HG03457 (cell line): ENCODE measurements around the gene MUC6.

ENCODE experiments used
- ATAC-seq: cut with Tn5 transposase; IDR thresholded peaks from one replicate; pipeline ENCODE4 v1.9.1; 2021; ENCODE audit warnings: moderate number of reproducible peaks; ENCODE audit not compliant: unreplicated experiment

Gene MUC6

GRCh38 chr11:1036303-1036923 lies at the start of gene MUC6:
Gene MUC6 (minus strand): TSS chr11:1036718. CDS start chr11:1036655, 63 bp downstream.
- no peak for ATAC-seq

- no peak for ATAC-seq
Measured at GRCh38 chr11:1085440-1086170, 49.1 kb upstream of the MUC6 start.

- ATAC-seq = no peak
Measured at GRCh38 chr11:1084561-1085439, 48.3 kb upstream of the MUC6 start.

- ATAC-seq = no peak
Measured at GRCh38 chr11:1083621-1084551, 47.4 kb upstream of the MUC6 start.

- ATAC-seq = no peak
Measured at GRCh38 chr11:1082728-1083620, 46.5 kb upstream of the MUC6 start.

GRCh38 chr11:1082346-1082727 lies 45.8 kb upstream of the MUC6 start:
- ATAC-seq = no peak

- ATAC-seq = no peak
Measured at GRCh38 chr11:1081601-1082311, 45.2 kb upstream of the MUC6 start.

GRCh38 chr11:1078191-1078601 lies 41.7 kb upstream of the MUC6 start:
- no peak for ATAC-seq

- no peak for ATAC-seq
Measured at GRCh38 chr11:1077417-1078119, 41.0 kb upstream of the MUC6 start.

- ATAC-seq = no peak
Measured at GRCh38 chr11:1077033-1077416, 40.5 kb upstream of the MUC6 start.

- no peak for ATAC-seq
Measured at GRCh38 chr11:1076061-1076665, 39.6 kb upstream of the MUC6 start.

- no peak for ATAC-seq
Measured at GRCh38 chr11:1075341-1075911, 38.9 kb upstream of the MUC6 start.

- ATAC-seq = no peak
Measured at GRCh38 chr11:1074244-1075221, 38.0 kb upstream of the MUC6 start, which contains the start of gene MUC2. Gene MUC2 (plus strand): TSS chr11:1074874.

GRCh38 chr11:1073851-1074243 lies 37.3 kb upstream of the MUC6 start:
- ATAC-seq = no peak

GRCh38 chr11:1073261-1073724 lies 36.8 kb upstream of the MUC6 start:
- ATAC-seq = no peak

GRCh38 chr11:1072821-1073231 lies 36.3 kb upstream of the MUC6 start:
- no peak for ATAC-seq
